Globus pallidus (tissue), 1 donor: ENCODE data around the gene HABP2.

Source experiments
- DNase-seq: peaks from one replicate; pipeline ENCODE4 v3.0.0-alpha.2; 2015; ENCODE audit warnings: low spot score

Gene HABP2

DNA sequence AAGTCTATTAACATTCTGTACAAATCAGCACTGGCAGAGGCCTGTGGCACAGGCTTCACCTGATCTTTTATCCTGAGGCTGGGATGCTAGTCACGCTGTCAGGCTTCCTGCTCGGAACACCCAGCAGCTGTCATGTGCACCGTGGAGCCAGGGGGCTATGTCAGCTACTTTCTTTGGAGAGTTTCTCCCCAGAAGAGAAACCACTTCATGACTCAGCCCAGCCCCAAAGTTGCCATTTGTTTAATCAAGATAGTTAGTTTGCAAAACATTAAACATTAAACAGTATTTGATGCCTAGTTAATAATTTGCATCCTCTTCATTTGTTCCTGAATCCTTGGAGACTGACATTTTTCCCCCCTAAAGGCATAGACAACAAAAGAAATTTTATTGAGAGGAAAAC is at the start of gene HABP2:
HABP2 (plus strand) TSS at position 353 of the 400 bp plus-strand sequence. CDS start 69 bp downstream, outside the sequence.
- DNase-seq = no peak

DNA sequence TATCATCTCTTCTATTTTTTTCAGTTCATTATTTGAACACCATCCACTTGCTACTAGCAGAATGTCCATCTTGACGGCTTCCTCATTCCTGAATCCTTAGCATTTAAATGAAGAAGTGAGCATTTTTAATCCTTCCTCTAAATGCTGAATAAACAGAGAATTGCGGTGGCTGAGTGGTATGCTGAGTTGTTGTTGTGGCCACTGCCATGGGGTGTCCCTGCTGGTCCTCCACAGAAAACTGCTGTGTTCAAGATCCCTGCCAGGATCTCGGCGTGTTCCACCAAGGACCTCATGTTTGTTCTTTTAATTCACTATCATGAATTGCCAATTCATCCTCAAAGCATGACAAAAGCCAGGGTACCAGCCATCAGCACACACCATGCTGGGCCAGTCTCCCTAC is 48.9 kb upstream of the HABP2 start:
- DNase-seq = no peak

DNA sequence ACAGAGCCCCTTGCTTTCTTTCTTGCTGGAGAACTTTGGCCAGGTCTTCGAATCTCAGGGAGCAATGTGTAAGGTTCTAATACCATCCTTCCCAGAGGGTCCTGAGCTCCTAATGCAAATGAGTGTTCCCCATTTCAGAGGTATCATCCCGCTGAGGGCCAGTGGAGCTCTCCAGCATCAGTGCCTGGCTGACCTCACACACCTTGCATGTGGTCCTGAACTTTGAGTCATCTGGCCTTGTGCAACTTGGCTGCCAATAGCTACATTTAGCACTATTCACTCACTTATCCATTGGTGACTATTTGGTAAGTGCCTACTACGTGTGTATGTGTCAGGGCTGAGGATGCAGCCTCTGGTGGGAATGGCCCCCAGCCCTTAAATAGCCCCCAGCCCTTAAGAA is 48.4 kb upstream of the HABP2 start:
- DNase-seq = no peak

DNA sequence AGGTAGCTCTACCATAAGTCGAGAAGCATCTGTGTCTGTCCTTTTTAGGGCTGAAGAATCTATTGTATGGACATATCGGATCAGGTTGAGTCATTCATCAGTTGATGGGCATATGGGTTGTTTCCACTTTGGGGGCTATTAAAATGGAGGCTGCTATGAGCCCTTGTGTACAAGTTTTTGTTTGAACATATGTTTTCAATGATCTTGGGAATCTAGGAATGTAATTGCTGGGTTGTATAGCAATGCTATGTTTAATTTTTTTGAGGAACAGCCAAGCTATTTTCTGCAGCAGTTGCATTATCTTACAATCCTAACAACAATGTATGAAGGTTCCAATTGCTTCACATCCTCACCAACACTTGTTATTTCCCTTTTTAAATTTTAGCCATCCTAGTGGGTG is 46.4 kb upstream of the HABP2 start:
- no peak for DNase-seq

DNA sequence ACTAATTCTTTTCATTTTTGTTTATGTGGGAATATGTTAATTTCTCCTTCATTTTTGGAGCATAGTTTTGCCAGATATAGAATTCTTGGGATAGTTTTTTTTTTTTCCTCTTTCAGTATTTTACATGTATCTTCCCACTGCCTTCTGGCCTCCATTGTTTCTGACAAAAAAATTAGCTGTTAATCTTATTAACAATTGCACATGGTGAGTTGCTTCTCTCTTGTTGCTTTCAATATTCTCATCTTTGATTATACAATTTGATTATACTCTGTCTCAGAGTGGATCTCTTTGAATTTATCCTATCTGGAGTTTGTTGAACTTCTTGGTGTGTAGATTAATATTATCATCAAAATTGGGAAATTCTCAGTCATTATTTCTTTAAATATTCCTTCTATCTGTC is 41.4 kb upstream of the HABP2 start:
- no peak for DNase-seq

DNA sequence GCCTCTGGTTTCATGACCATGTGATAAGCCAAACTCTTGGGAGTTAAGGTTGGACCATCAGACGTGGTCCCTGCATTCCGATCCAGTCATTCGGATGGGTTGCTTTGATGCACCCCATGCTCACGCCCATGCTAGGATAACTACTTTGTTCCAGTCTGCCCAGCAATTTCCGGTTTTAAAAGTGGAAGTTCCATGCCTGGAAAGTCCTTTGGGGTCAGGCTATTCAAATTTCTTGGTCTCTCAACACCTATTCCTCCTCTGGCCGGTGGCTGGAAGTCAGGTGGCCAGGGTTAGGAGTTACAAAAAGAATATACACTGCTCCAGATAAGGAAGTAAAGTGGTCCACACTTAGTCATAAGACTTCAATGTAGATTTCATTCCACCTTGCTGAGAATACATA is 37.7 kb upstream of the HABP2 start:
- DNase-seq = no peak

DNA sequence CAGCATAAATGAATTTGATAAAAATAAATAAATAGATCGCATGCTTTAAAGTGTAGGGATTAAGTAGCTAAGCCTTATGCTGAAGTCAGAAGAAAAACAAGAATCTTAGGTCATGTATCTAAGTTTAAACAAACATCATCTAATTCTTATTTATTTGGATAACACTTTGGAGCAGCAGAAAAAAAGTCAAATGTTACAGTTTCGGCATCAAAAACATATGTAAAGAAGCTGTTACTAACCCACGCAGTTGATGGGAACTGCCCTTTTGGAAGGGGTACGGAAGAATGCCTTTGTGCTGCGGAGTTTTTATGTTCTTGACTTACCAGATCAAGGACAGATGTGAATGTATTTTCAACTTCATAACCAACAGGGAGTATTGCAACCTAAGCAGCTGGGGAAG is 37.3 kb upstream of the HABP2 start:
- no peak for DNase-seq

DNA sequence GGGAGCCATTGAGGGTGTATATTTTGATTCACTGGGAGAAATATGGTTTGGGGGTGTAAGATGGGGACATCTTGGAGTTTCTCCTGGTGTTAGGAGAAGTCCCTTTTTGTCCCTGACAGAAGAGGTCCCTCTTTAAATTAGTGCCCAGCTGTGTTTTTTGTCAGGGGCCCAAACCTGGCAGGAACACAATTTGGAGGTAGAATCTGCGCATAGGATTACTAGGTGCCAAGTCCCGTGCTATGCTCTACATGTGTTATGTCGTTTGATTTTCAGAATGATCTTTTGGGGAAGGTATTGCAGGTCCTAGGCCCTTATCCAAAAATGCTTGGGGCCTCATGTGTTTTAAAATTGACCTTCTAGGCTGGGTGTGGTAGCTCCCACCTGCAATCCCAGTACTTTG is 36.8 kb upstream of the HABP2 start:
- DNase-seq = no peak

DNA sequence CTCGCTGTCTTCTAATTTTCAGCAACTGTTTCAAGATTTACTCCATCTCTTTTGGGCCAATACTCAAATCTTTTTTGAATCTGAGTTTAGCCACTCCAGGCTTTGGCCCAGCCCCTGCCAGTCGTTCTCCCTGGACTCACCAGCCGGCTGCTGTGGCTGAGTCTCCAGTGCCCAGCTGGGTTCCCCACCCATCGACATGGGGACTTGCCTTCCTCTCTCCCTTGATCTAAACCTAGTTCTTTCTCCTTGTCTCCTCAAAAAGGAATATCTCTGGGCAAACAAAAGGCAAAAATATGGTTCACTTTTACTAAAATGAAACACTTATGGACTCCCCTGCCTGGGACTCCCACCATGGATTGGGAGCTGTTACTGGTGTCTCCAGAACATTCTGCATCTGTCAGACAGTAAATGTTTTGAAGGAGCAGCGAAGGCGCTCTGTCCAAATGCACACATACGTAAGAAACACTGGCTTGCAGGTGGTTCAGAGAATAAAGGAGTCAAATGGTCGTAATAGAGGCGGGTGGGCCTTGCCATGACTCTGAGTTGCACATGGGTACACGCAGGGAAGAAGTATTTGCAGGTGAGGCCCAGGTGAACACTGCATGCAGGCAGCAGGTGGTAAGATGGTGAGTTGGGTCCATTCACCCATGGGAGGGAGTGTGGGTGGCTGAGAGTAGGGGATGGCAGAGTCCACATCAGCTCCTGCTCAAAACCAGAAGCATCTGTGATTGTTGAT is 35.5 kb upstream of the HABP2 start:
- no peak for DNase-seq

DNA sequence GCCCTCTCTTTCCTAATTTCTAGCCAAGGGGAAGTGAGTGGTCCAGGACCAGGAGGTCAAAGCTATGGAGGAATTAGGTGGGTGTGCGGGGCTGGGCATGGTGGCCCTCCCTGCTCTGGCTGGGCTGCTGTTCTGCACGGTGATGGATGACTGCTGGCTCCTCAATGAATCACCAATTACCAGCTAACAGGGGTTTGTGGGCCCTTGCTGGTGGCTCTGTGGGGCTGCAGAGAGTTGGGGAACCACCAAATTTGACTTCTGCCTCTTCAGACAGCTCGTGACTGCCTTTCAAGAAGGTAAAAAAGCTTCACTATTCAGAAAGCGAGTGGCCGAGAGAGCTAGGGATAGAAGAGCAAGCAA is 35.0 kb upstream of the HABP2 start:
- no peak for DNase-seq

DNA sequence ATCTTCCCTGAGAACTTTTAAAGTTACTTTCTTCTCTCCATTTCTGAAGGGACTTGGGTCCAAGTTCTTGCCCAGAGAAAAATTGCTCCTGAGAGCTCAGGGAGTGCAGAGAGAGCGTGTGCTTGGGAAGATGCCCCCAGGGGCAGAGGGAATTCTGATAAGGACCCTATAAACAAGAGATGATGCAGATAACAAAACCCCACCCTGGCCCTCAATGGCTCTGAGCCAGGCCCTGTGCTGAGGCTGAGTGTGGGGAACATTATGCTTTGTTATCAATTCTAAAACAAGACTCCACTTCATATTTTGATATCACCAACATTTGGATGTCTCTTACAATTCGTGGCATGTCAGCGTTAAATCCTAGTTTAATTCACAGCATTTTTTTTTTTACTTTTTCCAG is 34.4 kb upstream of the HABP2 start:
- no peak for DNase-seq

DNA sequence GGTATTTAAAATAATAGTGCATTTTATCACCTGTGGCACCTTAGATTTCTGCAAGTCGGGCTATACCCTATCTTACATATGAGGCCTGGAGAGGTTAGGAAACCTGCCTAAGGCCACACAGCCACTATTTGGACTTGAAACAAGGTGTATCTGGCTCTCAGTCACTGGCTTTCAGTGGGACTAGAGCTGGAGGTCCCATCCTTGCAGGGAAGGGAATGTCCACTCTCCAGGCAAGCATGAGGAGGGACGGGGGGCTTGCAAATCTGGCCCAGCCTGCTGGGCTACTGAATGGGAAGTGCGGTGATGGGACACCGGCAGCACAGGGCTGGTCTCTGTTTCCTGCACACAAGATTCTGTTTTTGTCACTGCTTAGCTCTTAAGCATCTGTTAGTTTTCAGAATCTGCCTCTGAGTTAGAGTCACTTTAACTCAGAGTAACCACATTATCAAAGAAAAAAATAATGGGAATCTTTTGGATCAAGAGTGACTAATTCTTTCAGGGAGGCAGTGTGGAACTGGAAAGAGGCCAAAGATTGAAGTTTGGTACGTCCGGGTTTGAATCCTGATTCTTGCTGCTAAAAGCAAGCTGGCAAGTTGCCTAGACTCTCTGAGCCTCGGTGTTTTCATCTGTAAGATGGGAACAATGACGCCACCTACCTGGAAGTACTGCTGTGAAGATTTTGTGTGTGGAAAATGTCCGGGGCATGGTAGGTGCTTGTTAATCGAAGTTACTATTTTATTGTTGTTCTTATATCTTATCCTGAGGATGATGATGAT is 33.8 kb upstream of the HABP2 start:
- DNase-seq = no peak

DNA sequence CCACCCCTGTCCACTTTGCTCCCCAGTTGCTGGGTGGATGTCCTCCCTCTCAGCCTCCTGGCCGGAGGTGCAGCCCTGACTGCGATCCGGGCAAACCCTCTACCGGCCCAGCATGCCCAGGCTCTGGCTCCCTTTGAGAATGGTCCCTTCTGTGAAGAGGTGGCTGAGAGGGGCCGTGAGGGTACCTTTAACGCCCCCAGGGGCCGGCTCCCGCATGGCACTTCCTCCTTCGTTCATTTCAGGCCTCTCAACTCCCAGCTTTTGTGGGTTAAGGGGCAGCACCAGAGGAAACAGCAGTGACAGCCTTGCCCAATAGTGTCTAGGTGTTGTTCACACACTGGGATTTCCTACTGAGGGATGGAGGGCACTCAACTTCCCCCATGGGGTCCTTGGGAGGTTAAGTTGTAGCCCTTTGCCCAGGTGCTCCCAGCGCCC is 33.2 kb upstream of the HABP2 start:
- no peak for DNase-seq

DNA sequence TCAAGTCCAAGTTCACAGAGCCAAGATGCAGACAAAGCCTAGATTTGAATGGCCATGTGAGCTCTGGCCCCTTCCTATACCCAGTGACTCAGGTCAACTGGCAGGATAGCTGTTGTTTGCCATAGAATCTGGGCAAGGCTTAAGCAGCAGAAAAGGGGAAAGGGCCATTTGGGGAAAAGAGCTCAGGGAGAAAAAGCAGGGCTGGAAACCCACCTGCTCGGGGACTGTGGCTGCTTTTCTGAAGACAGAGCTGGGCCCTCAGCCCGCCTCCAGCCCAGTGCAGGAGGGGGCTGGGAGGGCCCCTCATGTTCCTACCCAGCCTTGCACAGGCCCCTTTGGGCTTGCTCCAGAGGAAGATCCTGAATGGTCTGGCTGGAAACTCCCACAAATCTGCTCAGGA is 32.6 kb upstream of the HABP2 start:
- DNase-seq = no peak

DNA sequence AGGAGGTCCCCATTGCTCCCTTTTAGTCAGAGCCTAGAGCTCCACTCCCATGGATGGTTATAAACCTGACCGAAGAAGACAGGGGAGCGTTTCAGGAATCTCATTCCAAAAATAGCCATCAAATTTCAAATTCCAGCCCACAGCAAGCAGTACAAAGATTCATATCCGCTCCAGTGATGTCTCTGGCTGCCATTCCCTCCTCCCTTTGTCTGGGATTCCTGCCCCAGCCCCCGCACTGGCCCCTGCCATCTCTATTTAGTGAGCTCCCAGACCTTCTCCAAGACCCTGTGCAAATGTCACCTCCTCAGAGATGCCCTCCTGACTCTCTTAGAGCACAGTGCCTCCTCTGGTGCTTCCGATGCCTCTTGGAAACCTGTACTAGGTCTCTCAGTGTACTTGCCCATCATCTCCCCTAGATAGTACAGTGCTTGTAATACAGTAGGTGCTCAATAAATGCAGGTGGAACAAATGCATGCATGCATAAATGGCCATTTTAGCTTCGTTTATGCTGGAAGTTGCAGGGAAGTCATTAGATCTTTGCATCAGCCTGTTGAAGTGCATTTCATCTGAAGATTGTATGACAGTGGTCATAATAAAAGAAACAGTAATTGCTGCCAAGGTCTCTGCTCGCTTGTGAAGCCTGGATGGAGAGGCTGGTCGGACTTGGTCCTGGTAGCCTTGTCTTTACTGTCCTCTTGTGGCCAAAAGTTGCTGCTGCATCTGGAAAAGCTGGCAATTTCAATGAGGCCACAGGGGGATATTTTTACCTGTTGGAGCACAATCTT is 32.0 kb upstream of the HABP2 start:
- DNase-seq = peak; percentile 43

DNA sequence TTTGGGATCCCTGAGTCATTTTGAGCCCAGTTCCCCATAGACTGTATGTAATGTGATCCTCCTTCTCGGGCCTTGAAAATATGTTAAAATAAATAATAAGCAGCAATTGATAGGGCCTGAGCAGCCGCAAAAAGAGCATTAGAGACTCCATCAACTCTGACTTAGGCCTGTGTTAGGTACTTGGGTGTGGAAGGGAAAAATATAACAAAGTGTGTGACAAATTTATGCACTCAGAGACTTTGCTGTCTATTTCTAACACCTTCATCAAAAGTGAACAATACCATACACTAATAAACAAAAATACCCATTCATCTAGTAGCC is 31.4 kb upstream of the HABP2 start:
- no peak for DNase-seq

DNA sequence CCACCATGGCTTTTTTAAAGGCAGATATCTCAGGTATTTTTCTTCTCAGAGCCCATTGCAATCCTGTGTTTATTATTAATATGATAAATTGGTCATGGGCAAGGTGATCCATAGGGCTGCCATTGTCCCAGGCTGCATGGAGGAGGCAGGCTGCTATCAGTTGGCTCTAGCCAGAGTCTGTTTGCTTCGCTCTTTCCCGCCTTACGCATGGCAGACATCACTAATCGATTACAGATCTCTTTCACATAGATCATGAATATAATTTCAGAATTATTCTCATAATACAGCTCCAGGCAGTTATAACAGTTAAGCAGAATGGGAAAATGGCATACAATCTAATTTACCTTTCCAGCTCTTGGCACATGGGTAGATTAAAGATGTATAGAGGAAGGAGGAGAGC is 30.4 kb upstream of the HABP2 start:
- DNase-seq = no peak

DNA sequence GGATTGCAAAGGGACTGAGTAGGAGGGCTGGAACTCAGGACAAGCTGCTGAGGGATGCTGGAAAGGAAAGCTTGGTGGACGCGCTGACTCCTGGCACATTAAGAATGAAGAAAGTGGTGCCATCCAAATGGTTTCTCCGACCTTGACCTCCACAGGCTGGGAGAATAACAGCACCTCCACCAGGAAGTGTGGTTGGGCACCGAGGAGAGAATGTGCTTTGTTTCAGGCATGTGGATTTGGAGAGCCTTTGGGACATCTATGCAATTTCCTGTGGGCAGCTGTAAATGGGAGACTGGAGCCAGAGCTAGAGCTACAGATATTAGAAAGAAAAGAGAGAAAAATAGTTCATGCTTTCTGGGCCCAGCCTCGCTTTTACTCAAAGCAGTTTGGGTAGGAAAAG is 29.8 kb upstream of the HABP2 start:
- peak; percentile 22 for DNase-seq

DNA sequence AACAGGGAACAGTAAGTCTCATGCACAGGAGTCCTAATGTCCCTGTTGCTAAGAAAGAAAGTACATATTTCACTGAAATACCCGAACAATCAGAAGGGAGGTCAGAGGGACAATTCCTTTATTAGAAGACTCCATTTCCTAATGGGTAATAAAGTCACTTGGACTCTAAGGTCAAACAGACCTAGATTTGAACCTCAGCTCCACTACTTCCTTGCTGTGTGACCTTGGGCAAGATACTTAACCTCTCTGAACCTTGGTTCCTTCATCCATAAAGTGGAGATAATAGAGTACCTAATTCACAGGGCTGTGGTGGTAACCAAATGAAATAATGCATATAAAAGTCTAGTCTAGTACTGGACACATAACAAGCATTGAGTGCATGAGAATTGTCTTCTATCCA is 29.2 kb upstream of the HABP2 start:
- no peak for DNase-seq

DNA sequence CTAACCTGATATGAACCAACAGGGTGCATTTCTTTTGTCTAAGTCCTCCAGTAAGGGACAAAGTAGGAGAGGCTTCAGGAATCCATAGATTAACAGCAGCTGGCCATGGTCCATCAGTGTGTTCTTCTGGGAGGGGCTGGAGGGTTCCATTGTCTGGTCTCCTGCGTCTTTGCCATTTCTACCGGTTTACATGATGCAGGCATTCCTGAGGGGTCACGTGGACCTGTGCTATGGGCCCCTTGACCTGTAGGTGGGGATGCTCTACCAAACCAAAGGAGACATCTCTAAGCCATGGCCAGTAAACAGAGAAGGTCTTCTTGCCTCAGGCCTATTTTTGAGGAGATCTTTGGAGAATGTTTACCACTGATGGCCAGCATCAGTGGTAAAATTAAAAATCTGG is 28.7 kb upstream of the HABP2 start:
- no peak for DNase-seq

DNA sequence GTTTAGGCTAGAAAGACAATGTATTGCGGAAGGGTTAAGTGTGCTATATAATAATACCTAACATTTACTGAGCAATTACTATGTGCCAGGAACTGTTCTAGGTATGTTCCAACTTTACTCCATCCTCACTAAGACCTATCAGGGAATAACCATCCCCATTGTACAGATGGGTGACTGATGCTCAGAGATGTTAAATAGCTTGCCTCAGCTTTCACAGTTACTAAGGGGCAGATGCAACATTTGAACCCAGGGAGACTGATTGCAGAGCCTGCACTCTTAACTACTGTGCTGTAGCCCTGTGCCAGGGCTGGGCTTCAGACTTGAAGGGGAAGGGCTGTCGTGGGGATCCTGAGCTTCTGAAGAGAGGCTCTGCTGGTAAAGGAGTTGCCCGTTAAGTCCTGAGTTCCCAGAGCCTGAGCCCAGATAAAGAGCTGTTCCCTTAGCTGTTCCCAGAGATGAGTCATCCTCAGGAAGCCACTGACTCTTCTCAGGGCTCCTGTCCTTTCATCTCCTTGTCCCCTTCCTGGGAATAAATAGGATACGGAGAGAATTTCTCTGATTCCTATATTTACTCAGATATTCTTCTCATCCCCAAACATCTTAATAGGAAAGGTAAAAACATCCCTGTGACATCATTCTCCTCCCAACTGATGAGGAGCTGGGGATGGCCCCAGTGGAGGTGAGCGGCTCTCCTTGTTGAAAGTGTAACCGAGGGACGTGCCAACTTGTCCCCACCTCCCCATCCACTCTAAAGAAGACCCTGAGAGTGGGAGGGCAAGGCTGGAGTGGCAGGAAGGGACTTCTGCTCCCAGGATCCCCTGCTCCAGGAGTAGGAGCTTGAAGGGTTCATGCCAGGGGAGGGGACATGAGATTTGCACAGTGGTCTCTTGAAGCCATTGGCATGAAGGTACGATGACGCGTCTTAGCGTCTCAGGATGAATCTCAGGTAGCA is 28.0 kb upstream of the HABP2 start:
- no peak for DNase-seq

DNA sequence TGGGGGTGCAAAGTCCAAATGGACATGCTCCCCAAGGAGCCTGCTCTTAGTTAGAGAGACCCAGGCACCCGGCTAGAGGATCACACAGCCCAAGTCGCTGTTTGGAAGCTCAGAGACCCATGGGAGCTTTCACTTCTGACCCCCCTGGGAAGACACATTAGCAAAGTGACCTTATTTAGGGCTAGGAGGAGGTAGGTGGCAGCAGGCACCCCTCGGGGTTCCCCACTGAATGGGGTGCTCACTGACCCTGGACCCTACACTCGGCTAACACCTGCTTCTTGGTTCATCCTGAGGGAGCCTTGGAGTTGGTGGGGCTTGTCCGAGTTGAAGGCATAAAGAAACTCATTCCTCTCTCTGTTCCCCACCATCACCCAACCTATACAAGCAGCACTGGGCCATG is 27.1 kb upstream of the HABP2 start:
- DNase-seq = no peak
